Right lobe of liver (tissue), 6 donors: ENCODE data around the gene IFIT1. TPM values are rescaled to one million over a fixed set of nuclear protein-coding genes. Genes with fewer than 3 reads are reported as not detected.

Experiments used
- ATAC-seq, 4 donors: fragments of 200-7000 bp; cut with Tn5 transposase; one replicate each; pipeline ENCODE4 v1.9.1; 2020; ENCODE audit warnings: mild to moderate bottlenecking in 4 of 4, moderate library complexity in 4 of 4
- DNase-seq, 3 donors: peaks; one replicate each; pipeline ENCODE4 v3.0.0-alpha.2; 2020
- H3K27ac ChIP-seq, 3 donors: fragments of 200-600 bp; one replicate each; pipeline ENCODE4 v1.8.0; 2022
- H3K27me3 ChIP-seq, 2 donors: fragments of 200-600 bp; one replicate each; pipeline ENCODE4 v1.8.0; 2022
- H3K36me3 ChIP-seq, 4 donors: fragments of 200-600 bp; sonication (generic) in 1 of 4; one replicate each; pipeline versions ENCODE4 v1.5.1 to v1.8.0; 2017 to 2022; ENCODE audit warnings: control low read depth in 1 of 4
- H3K4me1 ChIP-seq, 4 donors: fragments of 200-600 bp; sonication (generic) in 1 of 4; one replicate each; pipeline versions ENCODE4 v1.5.1 to v1.8.0; 2017 to 2022; ENCODE audit warnings: control low read depth in 1 of 4
- H3K4me3 ChIP-seq, 3 donors: fragments of 200-600 bp; one replicate each; pipeline ENCODE4 v1.8.0; 2022
- H3K9me3 ChIP-seq, 4 donors: fragments of 200-600 bp; sonication (generic) in 1 of 4; one replicate each; pipeline versions ENCODE4 v1.5.1 to v1.8.0; 2017 to 2022; ENCODE audit warnings: control low read depth in 1 of 4
- POLR2A ChIP-seq: fragments of 450-650 bp; IDR thresholded peaks from one replicate; pipeline ENCODE4 v1.6.1; 2017; ENCODE audit warnings: antibody characterized with exemption, mild to moderate bottlenecking
- WGBS: methylation state at CpG from one replicate; pipeline ENCODE4 v1.1.6; 2018; ENCODE audit warnings: low coverage, low lambda C conversion rate; ENCODE audit not compliant: insufficient coverage; ENCODE audit errors: missing lambda C conversion rate; 5-methylcytosine and 5-hydroxymethylcytosine counted together
- intact Hi-C, 2 donors: fragments of 100-400 bp; cut with DNase I; formaldehyde crosslinking; loops; one replicate each; pipeline versions ENCODE4 v1.11.2 to v1.14.1; 2022
- total RNA-seq, 6 experiments: library from RNA; depleted of rRNA in 2 of 6; stranded (reverse); fragments of >200 nt in 2 of 6; fragmentation: NEBNext Ultra II Directional in 3 of 6; extraction: Animal tissue kit (Norgen Biotek cat#: 25700) in 3 of 6; gene quantifications; one replicate each; pipeline versions ENCODE4 v1.1.0 to v1.2.4, GENCODE V29; 2016 to 2023
- TF ChIP-seq, protein P1 (sequence below), 4 donors: fragments of 200-600 bp in 3 of 4; fragments of 450-650 bp in 1 of 4; IDR thresholded peaks; one replicate each; pipeline versions ENCODE4 v1.5.1 to v1.8.0; 2016 to 2022; ENCODE audit warnings: antibody characterized with exemption in 4 of 4, mild to moderate bottlenecking in 2 of 4
- donor health status: DM: no; HTN: yes; CAD: no.
- donor health status: DM: no; HTN: no; CAD: no.
- donor health status: DM: no; HTN: no; CAD: no.
- donor health status: DM: no; HTN: yes; CAD: no.
- donor health status: DM: no; HTN: yes; CAD: no.

IFIT1 gene
- total RNA-seq, 6 experiments from 2014 or later, result 3.6 to 12.9 (median 10.0) TPM

DNA sequence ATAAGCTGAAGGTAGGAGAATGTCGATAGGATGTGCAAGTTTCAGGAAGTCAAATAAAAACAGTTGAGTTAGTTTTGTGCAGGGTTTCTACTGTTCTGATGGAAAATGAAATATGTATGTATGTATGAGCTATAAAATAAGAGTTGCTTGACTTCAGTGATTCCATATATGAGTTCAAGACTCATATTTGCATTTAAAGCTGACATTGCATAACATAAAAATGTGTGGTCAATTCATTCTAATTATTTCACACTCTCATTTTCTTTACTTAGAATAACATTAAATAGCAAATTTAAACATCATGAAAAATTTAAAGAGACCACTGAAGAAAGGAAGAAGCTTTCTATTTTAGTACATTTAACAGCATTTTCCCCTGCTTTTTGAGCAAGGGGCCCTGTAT is 59.8 kb downstream of the IFIT1 start:
- Histone ChIP-seq H3K27me3 (no peaks in the 10 kb centered on the region), H3K36me3 (no peaks in the 10 kb centered on the region), H3K4me1 (no peaks in the 10 kb centered on the region), H3K27ac (no peak overlapping the region), H3K4me3 (no peak overlapping the region), H3K9me3 (no peaks in the 10 kb centered on the region)
- DNase-seq (no peak), ATAC-seq (no peak)
- TF ChIP-seq POLR2A, result no peak
- TF ChIP-seq, protein P1, sequence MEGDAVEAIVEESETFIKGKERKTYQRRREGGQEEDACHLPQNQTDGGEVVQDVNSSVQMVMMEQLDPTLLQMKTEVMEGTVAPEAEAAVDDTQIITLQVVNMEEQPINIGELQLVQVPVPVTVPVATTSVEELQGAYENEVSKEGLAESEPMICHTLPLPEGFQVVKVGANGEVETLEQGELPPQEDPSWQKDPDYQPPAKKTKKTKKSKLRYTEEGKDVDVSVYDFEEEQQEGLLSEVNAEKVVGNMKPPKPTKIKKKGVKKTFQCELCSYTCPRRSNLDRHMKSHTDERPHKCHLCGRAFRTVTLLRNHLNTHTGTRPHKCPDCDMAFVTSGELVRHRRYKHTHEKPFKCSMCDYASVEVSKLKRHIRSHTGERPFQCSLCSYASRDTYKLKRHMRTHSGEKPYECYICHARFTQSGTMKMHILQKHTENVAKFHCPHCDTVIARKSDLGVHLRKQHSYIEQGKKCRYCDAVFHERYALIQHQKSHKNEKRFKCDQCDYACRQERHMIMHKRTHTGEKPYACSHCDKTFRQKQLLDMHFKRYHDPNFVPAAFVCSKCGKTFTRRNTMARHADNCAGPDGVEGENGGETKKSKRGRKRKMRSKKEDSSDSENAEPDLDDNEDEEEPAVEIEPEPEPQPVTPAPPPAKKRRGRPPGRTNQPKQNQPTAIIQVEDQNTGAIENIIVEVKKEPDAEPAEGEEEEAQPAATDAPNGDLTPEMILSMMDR (IDR thresholded peaks at IDR 0.05), result no peak
- 60% methylated on average over 1 of the region's 1 CpG for WGBS
- intact Hi-C loops, result no loop called here

DNA sequence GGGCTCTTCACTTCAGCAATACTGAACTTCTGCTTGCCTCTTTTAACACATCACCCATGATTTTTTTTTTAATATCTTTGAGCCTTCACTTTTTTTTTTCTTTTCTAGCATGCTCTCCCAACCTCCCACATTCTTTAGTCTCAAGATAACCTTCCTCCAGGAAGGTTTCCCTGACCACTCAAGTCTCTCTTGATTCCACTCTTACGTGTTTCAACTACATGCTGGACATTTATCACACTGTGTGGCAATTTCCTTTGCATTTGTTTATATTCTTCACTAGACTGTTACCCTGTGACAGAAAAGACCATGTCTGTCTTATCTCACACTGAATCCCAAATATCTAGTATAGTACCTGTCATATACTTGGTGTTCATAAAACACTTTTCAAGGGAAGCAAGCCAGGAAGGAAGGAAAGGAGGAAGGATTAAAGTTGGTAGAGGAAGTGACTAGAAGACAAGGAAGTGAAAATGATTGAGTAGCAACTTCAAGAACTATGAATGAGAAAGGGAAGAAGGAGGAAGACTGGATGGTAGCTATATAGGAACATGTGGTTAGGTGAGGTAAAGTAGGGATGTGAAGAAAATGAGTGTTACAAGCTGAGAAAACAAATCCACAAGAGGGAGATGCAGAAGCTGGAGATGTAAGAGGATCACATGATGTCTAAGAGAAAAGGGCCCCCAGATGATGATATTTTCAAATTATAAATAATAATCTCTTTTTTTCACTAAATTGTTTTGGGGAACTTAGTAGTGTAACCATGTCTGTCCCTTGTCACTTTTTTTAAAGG is 62.3 kb downstream of the IFIT1 start:
- WGBS, result 57% methylated on average over 1 of the region's 1 CpG
- intact Hi-C loops, result no loop called here
- Histone ChIP-seq H3K9me3 (no peaks in the 10 kb centered on the region), H3K27me3 (no peaks in the 10 kb centered on the region), H3K36me3 (no peaks in the 10 kb centered on the region), H3K4me1 (no peaks in the 10 kb centered on the region), H3K27ac (no peak overlapping the region), H3K4me3 (no peak overlapping the region)
- TF ChIP-seq, protein P1 (IDR thresholded peaks at IDR 0.05), result no peak
- DNase-seq, result no peak
- no peak for ATAC-seq

Other genes starting within 250 kb of the IFIT1 start
- gene CH25H, start 185.3 kb upstream of the IFIT1 start, total RNA-seq, result 1 to 10 TPM in 1 of 6 experiments, under 1 TPM in 3, not detected in 2; 0.31 to 1.2 (median 0.60) TPM
- 100 to 1,000 TPM in 1 of 6 experiments, 10 to 100 TPM in 5; 52.4 to 179 (median 58.4) TPM for gene LIPA, start 140.8 kb upstream of the IFIT1 start, total RNA-seq
- 10 to 100 TPM in 3 of 6 experiments, 1 to 10 TPM in 3; 4.7 to 12.4 (median 9.8) TPM for gene IFIT2, start 90.6 kb upstream of the IFIT1 start, total RNA-seq
- gene IFIT3, start 64.6 kb upstream of the IFIT1 start, total RNA-seq, result 10 to 100 TPM in 4 of 6 experiments, 1 to 10 TPM in 2; 7.5 to 17.9 (median 11.5) TPM
- gene IFIT1B, start 14.6 kb upstream of the IFIT1 start, total RNA-seq, result 1 to 10 TPM in 1 of 6 experiments, not detected in 5; 1.2 TPM
- gene IFIT5, start 21.9 kb downstream of the IFIT1 start, total RNA-seq, result 10 to 100 TPM in 2 of 6 experiments, 1 to 10 TPM in 4; 4.4 to 11.2 (median 8.3) TPM
- 1 to 10 TPM in 2 of 6 experiments, under 1 TPM in 4; 0.20 to 6.1 (median 0.80) TPM for gene SLC16A12, start 143.0 kb downstream of the IFIT1 start, total RNA-seq